CD4-positive, CD25-positive, alpha-beta regulatory T cell (primary cell): ENCODE data around the gene TBC1D20. TPM values are rescaled to one million over a fixed set of nuclear protein-coding genes. Genes with fewer than 3 reads are reported as not detected.
"Not testable (repeated sequence)": the region's sequence is repeated elsewhere in the genome, so short reads cannot be mapped to it uniquely, and the experiment has no call there.

Experiments used
- ATAC-seq, 2 donors: fragments of 150-1000 bp; cut with Tn5 transposase; one replicate each; pipeline ENCODE4 v1.10.0; 2021; ENCODE audit warnings: low read depth in 2 of 2, moderate number of reproducible peaks in 2 of 2, moderate library complexity in 1 of 2
- DNase-seq, 3 donors: peaks; one replicate each; pipeline versions ENCODE4 v3.0.0 to v3.0.0-alpha.2; 2012 to 2022; ENCODE audit warnings: mixed read lengths in 1 of 3
- H3K27ac ChIP-seq: one replicate; pipeline ENCODE4 v1.7.0; 2013; ENCODE audit warnings: mild to moderate bottlenecking, low read length; ENCODE audit not compliant: insufficient read depth, poor library complexity, severe bottlenecking
- H3K27me3 ChIP-seq: one replicate; pipeline ENCODE4 v1.7.0; 2013; ENCODE audit warnings: low read length; ENCODE audit not compliant: control insufficient read depth, insufficient read depth
- H3K36me3 ChIP-seq: one replicate; pipeline ENCODE4 v1.7.0; 2013; ENCODE audit warnings: mild to moderate bottlenecking, low read length, moderate library complexity; ENCODE audit not compliant: control insufficient read depth, insufficient read depth
- H3K4me1 ChIP-seq: 2 replicates; pipeline ENCODE4 v1.7.0; 2013; ENCODE audit warnings: mild to moderate bottlenecking, low read length; ENCODE audit not compliant: insufficient read depth, control insufficient read depth, poor library complexity, severe bottlenecking
- H3K4me3 ChIP-seq: one replicate; pipeline ENCODE4 v1.7.0; 2013; ENCODE audit warnings: low read depth, mild to moderate bottlenecking, low read length, moderate library complexity
- H3K9me3 ChIP-seq, 2 experiments: 1 replicate in 1 of 2; 2 replicates in 1 of 2; pipeline ENCODE4 v1.7.0; 2013; ENCODE audit warnings: low read length in 2 of 2, mild to moderate bottlenecking in 1 of 2, moderate library complexity in 1 of 2; ENCODE audit not compliant: control insufficient read depth in 2 of 2
- H3K27ac Mint-ChIP-seq, 3 donors: one replicate each; pipeline ENCODE4 v1.8.0; 2020 to 2022; ENCODE audit warnings: mild to moderate bottlenecking in 3 of 3, mixed read lengths in 3 of 3, moderate library complexity in 2 of 3
- H3K27me3 Mint-ChIP-seq: one replicate; pipeline ENCODE4 v1.8.0; 2022; ENCODE audit warnings: mild to moderate bottlenecking, mixed read lengths
- H3K36me3 Mint-ChIP-seq: one replicate; pipeline ENCODE4 v1.8.0; 2020; ENCODE audit warnings: mixed read lengths
- H3K4me1 Mint-ChIP-seq, 4 donors: one replicate each; pipeline ENCODE4 v1.8.0; 2020 to 2022; ENCODE audit warnings: mixed read lengths in 4 of 4, mild to moderate bottlenecking in 1 of 4
- H3K4me3 Mint-ChIP-seq, 4 donors: one replicate each; pipeline ENCODE4 v1.8.0; 2020 to 2022; ENCODE audit warnings: mild to moderate bottlenecking in 4 of 4, mixed read lengths in 4 of 4, moderate library complexity in 3 of 4
- H3K9me3 Mint-ChIP-seq, 7 donors: one replicate each; pipeline ENCODE4 v1.8.0; 2020 to 2022; ENCODE audit warnings: mixed read lengths in 7 of 7, mild to moderate bottlenecking in 3 of 7, moderate library complexity in 2 of 7
- polyA plus RNA-seq, 4 donors: library from polyadenylated mRNA; unstranded; fragments of 300-500 nt; fragmentation: Illumina TruSeq; gene quantifications; one replicate each; pipeline ENCODE4 v1.2.3, GENCODE V29; 2021
- total RNA-seq: library from RNA; stranded (reverse); gene quantifications from one replicate; pipeline ENCODE4 v1.2.3, GENCODE V29; 2022

TBC1D20 gene
- total and polyA plus RNA-seq, 5 donors from 2014 or later = 16.4 to 30.2 (median 18.9) TPM

DNA sequence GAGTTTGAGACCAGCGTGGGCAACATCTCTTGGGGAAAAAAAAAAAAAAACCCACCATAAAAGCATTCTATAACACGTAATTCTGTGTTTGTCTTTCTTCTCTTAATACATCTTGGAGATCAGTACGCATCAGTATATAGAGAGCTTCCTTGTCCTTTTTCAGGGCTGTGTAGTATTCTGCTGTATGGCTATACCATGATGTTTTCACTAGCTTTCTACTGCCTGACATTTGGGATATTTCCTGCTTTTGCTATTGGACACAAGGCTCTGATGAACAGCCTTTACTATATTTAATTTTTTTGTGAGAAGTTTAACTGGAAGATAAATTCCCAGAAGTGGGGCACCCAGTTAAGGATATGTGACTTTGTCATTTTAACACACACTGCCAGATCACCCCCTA lies 74.8 kb downstream of the TBC1D20 start:
- ATAC-seq (no peak), DNase-seq (no peak)
- no peak overlapping the region for H3K27ac ChIP-seq
- no peaks in the 10 kb centered on the region for H3K4me1 ChIP-seq
- peaks cover 43% of the 10 kb centered on the region for H3K36me3 ChIP-seq
- no peak overlapping the region for H3K27ac Mint-ChIP-seq
- no peak overlapping the region for H3K4me3 ChIP-seq
- no peaks in the 10 kb centered on the region for H3K27me3 ChIP-seq
- H3K4me3 Mint-ChIP-seq = no peak overlapping the region
- H3K9me3 ChIP-seq = no peaks in the 10 kb centered on the region
- peaks cover 5% of the 10 kb centered on the region for H3K27me3 Mint-ChIP-seq
- peaks cover 38% of the 10 kb centered on the region for H3K36me3 Mint-ChIP-seq
- peaks cover 9 to 25% (median 17%) of the 10 kb centered on the region in 4 donors for H3K4me1 Mint-ChIP-seq
- H3K9me3 Mint-ChIP-seq = no peaks in the 10 kb centered on the region

DNA sequence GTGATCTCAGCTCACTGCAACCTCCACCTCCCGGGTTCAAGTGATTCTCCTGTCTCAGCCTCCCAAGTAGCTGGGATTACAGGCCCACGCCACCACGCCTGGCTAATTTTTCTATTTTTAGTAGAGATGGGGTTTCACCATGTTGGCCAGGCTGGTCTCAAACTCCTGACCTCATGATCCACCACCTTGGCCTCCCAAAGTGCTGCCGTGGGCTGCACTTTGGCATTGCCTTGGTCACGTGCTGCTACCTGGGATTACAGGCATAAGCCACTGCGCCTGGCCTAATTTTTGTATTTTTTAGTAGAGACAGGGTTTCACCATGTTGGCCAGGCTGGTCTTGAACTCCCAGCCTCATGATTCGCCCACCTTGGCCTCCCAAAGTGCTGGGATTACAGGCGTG lies 75.7 kb downstream of the TBC1D20 start:
- H3K9me3 ChIP-seq, H3K4me1 ChIP-seq, H3K27me3 ChIP-seq, DNase-seq, H3K27ac Mint-ChIP-seq, H3K4me3 ChIP-seq, ATAC-seq, H3K27ac ChIP-seq, H3K4me3 Mint-ChIP-seq, H3K27me3 Mint-ChIP-seq, H3K9me3 Mint-ChIP-seq: not testable (repeated sequence)
- peaks cover 9 to 25% (median 20%) of the 10 kb centered on the region in 4 donors for H3K4me1 Mint-ChIP-seq
- peaks cover 33% of the 10 kb centered on the region for H3K36me3 Mint-ChIP-seq
- H3K36me3 ChIP-seq = peaks cover 36% of the 10 kb centered on the region

Other genes with a start within 250 kb of the TBC1D20 start
- not detected for gene DEFB129, start 235.3 kb downstream of the TBC1D20 start, total RNA-seq
- not detected for gene DEFB129, start 235.3 kb downstream of the TBC1D20 start, polyA plus RNA-seq
- not detected for gene DEFB132, start 204.8 kb downstream of the TBC1D20 start, total RNA-seq
- gene DEFB132, start 204.8 kb downstream of the TBC1D20 start, polyA plus RNA-seq = not detected
- gene C20orf96, start 171.8 kb downstream of the TBC1D20 start, total RNA-seq = 1.1 TPM
- gene C20orf96, start 171.8 kb downstream of the TBC1D20 start, polyA plus RNA-seq = under 1 TPM; 0.10 to 0.52 (median 0.31) TPM
- 19.7 TPM for gene ZCCHC3, start 165.0 kb downstream of the TBC1D20 start, total RNA-seq
- 10 to 100 TPM in 1 of 4 donors, 1 to 10 TPM in 3; 5.9 to 12.7 (median 7.9) TPM for gene ZCCHC3, start 165.0 kb downstream of the TBC1D20 start, polyA plus RNA-seq
- gene SOX12, start 137.0 kb downstream of the TBC1D20 start, total RNA-seq = 4.9 TPM
- under 1 TPM; 0.29 to 0.44 (median 0.38) TPM for gene SOX12, start 137.0 kb downstream of the TBC1D20 start, polyA plus RNA-seq
- 1.5 TPM for gene NRSN2, start 115.4 kb downstream of the TBC1D20 start, total RNA-seq
- gene NRSN2, start 115.4 kb downstream of the TBC1D20 start, polyA plus RNA-seq = 1 to 10 TPM in 2 of 4 donors, under 1 TPM in 1, not detected in 1; 0.52 to 1.5 (median 1.1) TPM
- 6.0 TPM for gene TRIB3, start 81.8 kb downstream of the TBC1D20 start, total RNA-seq
- gene TRIB3, start 81.8 kb downstream of the TBC1D20 start, polyA plus RNA-seq = 10 to 100 TPM; 15.0 to 22.6 (median 19.6) TPM
- 93.9 TPM for gene RBCK1, start 54.2 kb downstream of the TBC1D20 start, total RNA-seq
- 100 to 1,000 TPM in 1 of 4 donors, 10 to 100 TPM in 3; 87.5 to 115 (median 91.8) TPM for gene RBCK1, start 54.2 kb downstream of the TBC1D20 start, polyA plus RNA-seq
- 65.3 TPM for gene CSNK2A1, start 81.3 kb upstream of the TBC1D20 start, total RNA-seq
- 10 to 100 TPM; 49.6 to 57.5 (median 52.2) TPM for gene CSNK2A1, start 81.3 kb upstream of the TBC1D20 start, polyA plus RNA-seq
- not detected for gene TCF15, start 147.8 kb upstream of the TBC1D20 start, total RNA-seq
- not detected for gene TCF15, start 147.8 kb upstream of the TBC1D20 start, polyA plus RNA-seq
- gene SRXN1, start 190.7 kb upstream of the TBC1D20 start, total RNA-seq = 3.2 TPM
- 10 to 100 TPM in 3 of 4 donors, 1 to 10 TPM in 1; 7.5 to 15.1 (median 13.1) TPM for gene SRXN1, start 190.7 kb upstream of the TBC1D20 start, polyA plus RNA-seq
- gene SCRT2, start 213.3 kb upstream of the TBC1D20 start, total RNA-seq = not detected
- not detected for gene SCRT2, start 213.3 kb upstream of the TBC1D20 start, polyA plus RNA-seq